Measurements from ENCODE around the gene CLIC3.

CLIC3 gene

DNA sequence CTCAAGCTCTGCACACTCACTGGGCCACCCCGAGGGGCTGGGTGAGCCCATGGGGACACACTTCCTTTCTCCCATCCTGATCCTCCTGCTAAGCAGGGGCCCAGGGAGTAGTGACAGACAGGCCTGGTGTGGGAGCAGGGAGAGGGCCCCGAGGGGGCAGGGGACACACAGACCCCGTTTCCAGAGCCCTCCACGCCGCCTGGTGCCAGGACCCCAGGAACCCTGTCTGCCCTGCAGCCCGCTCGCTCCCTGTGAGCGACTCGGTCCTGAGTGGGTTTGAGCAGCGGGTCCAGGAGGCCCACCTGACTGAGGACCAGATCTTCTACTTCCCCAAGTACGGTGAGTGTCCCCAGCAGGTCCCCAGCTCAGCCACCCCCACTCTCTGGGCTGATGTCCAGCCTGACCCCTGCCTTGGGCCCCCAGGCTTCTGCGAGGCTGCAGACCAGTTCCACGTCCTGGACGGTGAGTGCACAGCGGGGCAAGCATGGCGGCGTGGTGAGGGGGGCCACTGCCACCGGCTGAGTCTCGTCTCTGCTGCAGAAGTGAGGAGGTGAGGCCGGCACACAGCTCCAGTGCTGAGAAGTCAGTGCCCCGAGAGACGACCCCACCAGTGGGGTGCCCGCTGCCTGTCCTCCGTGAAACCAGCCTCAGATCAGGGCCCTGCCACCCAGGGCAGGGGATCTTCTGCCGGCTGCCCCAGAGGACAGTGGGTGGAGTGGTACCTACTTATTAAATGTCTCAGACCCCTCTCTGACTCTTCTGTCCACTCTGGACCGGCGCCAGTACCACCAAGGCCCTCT, 49.9 kb downstream of the CLIC3 start:
- TF ChIP-seq, protein P1, sequence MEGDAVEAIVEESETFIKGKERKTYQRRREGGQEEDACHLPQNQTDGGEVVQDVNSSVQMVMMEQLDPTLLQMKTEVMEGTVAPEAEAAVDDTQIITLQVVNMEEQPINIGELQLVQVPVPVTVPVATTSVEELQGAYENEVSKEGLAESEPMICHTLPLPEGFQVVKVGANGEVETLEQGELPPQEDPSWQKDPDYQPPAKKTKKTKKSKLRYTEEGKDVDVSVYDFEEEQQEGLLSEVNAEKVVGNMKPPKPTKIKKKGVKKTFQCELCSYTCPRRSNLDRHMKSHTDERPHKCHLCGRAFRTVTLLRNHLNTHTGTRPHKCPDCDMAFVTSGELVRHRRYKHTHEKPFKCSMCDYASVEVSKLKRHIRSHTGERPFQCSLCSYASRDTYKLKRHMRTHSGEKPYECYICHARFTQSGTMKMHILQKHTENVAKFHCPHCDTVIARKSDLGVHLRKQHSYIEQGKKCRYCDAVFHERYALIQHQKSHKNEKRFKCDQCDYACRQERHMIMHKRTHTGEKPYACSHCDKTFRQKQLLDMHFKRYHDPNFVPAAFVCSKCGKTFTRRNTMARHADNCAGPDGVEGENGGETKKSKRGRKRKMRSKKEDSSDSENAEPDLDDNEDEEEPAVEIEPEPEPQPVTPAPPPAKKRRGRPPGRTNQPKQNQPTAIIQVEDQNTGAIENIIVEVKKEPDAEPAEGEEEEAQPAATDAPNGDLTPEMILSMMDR (IDR thresholded peaks at IDR 0.05; ENCODE audit: low read depth, low read length), result no peak
- no peak overlapping the region for H3K4me3 ChIP-seq (ENCODE audit: low read depth, low read length)
- in situ Hi-C loops (cut with HindIII; ENCODE audit: low sequenced_read_pairs), result loop anchor here (25.0 kb wide), 1 partner anchor 91 kb away; the partner anchor contains the start of genes ABCA2, FUT7 and NPDC1
- DNase-seq (ENCODE audit: low read depth, low spot score), result no peak

DNA sequence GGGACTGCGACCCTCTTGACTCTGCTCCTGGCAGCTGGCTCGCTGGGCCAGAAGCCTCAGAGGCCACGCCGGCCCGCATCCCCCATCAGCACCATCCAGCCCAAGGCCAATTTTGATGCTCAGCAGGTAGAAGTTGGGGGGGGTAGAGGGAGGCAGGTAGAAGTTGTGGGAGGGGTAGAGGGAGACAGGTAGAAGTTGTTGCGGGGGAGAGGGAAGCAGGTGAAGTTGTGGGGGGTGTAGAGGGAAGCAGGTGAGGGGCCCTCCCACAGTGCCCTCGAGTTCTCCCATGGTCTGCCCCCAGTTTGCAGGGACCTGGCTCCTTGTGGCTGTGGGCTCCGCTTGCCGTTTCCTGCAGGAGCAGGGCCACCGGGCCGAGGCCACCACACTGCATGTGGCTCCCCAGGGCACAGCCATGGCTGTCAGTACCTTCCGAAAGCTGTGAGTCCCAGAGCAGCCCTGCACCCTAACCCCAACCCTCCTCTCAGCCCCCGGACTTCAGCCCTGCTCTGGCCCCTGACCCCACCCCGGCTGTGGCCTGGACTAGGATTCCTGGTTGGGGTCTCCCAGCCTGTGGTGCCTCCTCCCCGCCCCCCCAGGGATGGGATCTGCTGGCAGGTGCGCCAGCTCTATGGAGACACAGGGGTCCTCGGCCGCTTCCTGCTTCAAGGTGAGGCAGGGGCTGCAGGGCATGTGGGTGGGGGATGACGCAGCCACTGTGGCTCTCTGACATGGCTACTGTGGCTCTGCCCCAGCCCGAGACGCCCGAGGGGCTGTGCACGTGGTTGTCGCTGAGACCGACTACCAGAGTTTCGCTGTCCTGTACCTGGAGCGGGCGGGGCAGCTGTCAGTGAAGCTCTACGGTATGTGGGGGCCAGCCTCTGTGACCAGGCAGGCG, 50.8 kb downstream of the CLIC3 start:
- no peak for DNase-seq (ENCODE audit: low read depth, low spot score)
- in situ Hi-C loops (cut with HindIII; ENCODE audit: low sequenced_read_pairs), result loop anchor here (25.0 kb wide), 1 partner anchor 92 kb away; the partner anchor contains the start of genes ABCA2, FUT7 and NPDC1
- H3K4me3 ChIP-seq (ENCODE audit: low read depth, low read length), result no peak overlapping the region
- TF ChIP-seq, protein P1 (IDR thresholded peaks at IDR 0.05; ENCODE audit: low read depth, low read length), result no peak
